Tibial nerve (tissue), 4 donors: Measurements from ENCODE around the gene EGF. TPM values are rescaled to one million over a fixed set of nuclear protein-coding genes. Genes with fewer than 3 reads are reported as not detected.
"Not testable (repeated sequence)": the region's sequence is repeated elsewhere in the genome, so short reads cannot be mapped to it uniquely, and the experiment has no call there.

Source experiments
- DNase-seq, 2 donors: peaks; one replicate each; pipeline ENCODE4 v3.0.0-alpha.2; 2019; ENCODE audit warnings: low spot score in 2 of 2
- H3K27ac ChIP-seq, 4 donors: fragments of 200-600 bp; sonication (generic) in 3 of 4; one replicate each; pipeline ENCODE4 v1.5.1; 2017 to 2019; ENCODE audit warnings: mild to moderate bottlenecking in 1 of 4
- H3K27me3 ChIP-seq, 2 donors: fragments of 200-600 bp; sonication (generic) in 1 of 2; one replicate each; pipeline versions ENCODE4 v1.5.1 to v1.6.0; 2017 to 2019
- H3K36me3 ChIP-seq, 3 donors: fragments of 200-600 bp; sonication (generic); one replicate each; pipeline ENCODE4 v1.5.1; 2018 to 2019
- H3K4me1 ChIP-seq, 4 donors: fragments of 200-600 bp; sonication (generic) in 3 of 4; one replicate each; pipeline ENCODE4 v1.5.1; 2017 to 2019
- H3K4me3 ChIP-seq, 4 donors: fragments of 200-600 bp; sonication (generic) in 3 of 4; one replicate each; pipeline ENCODE4 v1.5.1; 2017 to 2019; ENCODE audit warnings: mild to moderate bottlenecking in 1 of 4, moderate library complexity in 1 of 4
- H3K9me3 ChIP-seq, 4 donors: fragments of 200-600 bp; sonication (generic) in 3 of 4; one replicate each; pipeline ENCODE4 v1.5.1; 2017 to 2019
- EP300 ChIP-seq, 2 donors: sonication (generic); formaldehyde crosslinking; IDR thresholded peaks; one replicate each; pipeline ENCODE4 v1.6.1; 2017; ENCODE audit warnings: antibody characterized with exemption in 2 of 2, mild to moderate bottlenecking in 1 of 2
- POLR2A ChIP-seq, 2 donors: fragments of 450-650 bp; IDR thresholded peaks; one replicate each; pipeline ENCODE4 v1.6.1; 2017; ENCODE audit warnings: antibody characterized with exemption in 2 of 2, mild to moderate bottlenecking in 2 of 2, moderate library complexity in 2 of 2
- WGBS, 2 donors: methylation state at CpG; one replicate each; pipeline ENCODE4 v1.1.5; 2018; 5-methylcytosine and 5-hydroxymethylcytosine counted together
- total RNA-seq, 4 donors: library from RNA; depleted of rRNA; stranded (reverse); fragments of >200 nt; gene quantifications; one replicate each; pipeline ENCODE4 v1.1.0, GENCODE V29; 2016
- TF ChIP-seq, protein P1 (sequence below), 5 experiments: fragments of 200-600 bp in 3 of 5; fragments of 450-650 bp in 2 of 5; sonication (generic) in 3 of 5; IDR thresholded peaks; one replicate each; pipeline ENCODE4 v1.5.1; 2016 to 2019; ENCODE audit warnings: antibody characterized with exemption in 5 of 5, mild to moderate bottlenecking in 3 of 5, moderate library complexity in 2 of 5

Gene EGF
- total RNA-seq, 4 donors from 2014 or later: 0.42 to 1.6 TPM; not detected in 2

DNA sequence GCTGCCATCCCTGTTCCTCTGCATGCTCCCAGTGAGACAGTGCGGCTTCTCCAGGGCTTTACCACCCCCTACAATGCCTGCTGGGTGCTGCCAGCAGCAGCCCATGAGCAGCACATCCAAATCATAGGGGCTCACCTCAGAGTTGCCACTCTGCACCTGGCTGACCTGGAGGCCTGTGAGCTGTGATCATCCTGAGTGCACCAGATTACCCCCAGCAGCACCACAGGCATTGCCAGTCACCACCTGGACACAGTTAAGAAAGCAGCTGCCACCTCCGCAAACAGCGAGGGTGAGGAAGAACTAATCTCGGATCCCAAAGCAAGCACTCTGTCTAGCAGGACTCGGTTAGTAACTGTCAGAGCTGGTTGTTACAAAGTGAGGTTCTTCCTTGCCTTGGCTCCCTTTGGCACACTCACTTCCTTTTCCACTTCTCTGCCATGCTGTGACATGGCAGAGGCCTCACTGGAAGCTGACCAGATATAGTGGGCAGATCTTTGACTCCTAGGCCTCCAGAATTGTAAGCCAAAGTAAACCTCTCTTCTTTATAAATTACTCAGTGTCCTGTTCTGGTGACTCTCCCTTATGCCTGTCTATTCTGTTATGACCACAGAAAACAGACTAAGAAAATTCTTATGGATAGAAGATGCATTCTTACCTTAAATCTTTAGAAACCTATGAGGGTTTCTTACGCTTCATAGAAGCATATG, 39.6 kb upstream of the EGF start:
- Histone ChIP-seq H3K36me3 (peaks cover 0 to 26% (median 0%) of the 10 kb centered on the region in 3 donors), H3K4me3 (no peak overlapping the region), H3K27ac (no peak overlapping the region), H3K4me1 (no peaks in the 10 kb centered on the region), H3K9me3 (peaks cover 0 to 16% (median 0%) of the 10 kb centered on the region in 4 donors), H3K27me3 (no peaks in the 10 kb centered on the region)
- WGBS, 2 donors: 95 to 97% methylated on average over 6 of the region's 6 CpGs
- TF ChIP-seq POLR2A (IDR thresholded peaks at IDR 0.05) (no peak), EP300 (IDR thresholded peaks at IDR 0.05) (no peak)
- TF ChIP-seq, protein P1, sequence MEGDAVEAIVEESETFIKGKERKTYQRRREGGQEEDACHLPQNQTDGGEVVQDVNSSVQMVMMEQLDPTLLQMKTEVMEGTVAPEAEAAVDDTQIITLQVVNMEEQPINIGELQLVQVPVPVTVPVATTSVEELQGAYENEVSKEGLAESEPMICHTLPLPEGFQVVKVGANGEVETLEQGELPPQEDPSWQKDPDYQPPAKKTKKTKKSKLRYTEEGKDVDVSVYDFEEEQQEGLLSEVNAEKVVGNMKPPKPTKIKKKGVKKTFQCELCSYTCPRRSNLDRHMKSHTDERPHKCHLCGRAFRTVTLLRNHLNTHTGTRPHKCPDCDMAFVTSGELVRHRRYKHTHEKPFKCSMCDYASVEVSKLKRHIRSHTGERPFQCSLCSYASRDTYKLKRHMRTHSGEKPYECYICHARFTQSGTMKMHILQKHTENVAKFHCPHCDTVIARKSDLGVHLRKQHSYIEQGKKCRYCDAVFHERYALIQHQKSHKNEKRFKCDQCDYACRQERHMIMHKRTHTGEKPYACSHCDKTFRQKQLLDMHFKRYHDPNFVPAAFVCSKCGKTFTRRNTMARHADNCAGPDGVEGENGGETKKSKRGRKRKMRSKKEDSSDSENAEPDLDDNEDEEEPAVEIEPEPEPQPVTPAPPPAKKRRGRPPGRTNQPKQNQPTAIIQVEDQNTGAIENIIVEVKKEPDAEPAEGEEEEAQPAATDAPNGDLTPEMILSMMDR (IDR thresholded peaks at IDR 0.05): no peak
- no peak for DNase-seq

- Histone ChIP-seq H3K4me3 (no peak overlapping the region), H3K4me1 (no peaks in the 10 kb centered on the region), H3K36me3 (peaks cover 0 to 26% (median 0%) of the 10 kb centered on the region in 3 donors), H3K27ac (no peak overlapping the region), H3K9me3 (peaks cover 0 to 16% (median 0%) of the 10 kb centered on the region in 4 donors), H3K27me3 (no peaks in the 10 kb centered on the region)
- no peak for DNase-seq
- 73% methylated on average over 11 of the region's 11 CpGs for whole genome bisulfite sequencing, 2 donors
- TF ChIP-seq EP300 (IDR thresholded peaks at IDR 0.05) (no peak), POLR2A (IDR thresholded peaks at IDR 0.05) (no peak)
Measured at GRCh38 chr4:109873791-109874514, 38.7 kb upstream of the EGF start.

DNA sequence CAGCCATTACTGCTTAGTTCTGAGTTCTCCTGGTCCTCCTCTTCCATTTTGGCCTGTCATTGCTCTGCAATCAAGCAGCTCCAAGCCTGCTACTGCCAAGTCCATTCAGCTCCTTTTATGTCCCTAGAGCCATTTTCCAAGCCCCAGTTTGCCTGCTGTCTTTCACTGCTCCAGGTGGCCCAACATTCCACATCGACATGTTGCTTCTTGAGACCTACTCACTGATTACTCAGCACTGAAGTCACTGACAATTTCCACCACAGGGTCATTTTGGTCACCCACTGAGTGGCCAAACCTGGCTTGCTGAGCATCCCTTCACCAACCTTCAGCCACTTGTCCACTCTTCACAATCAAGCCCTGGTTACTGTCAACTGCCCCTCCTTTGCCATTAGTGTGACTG, 37.6 kb upstream of the EGF start:
- no peak for DNase-seq
- H3K27ac ChIP-seq: no peak overlapping the region
- H3K36me3 ChIP-seq: peaks cover 0 to 16% (median 0%) of the 10 kb centered on the region in 3 donors
- H3K9me3 ChIP-seq: peaks cover 0 to 16% (median 0%) of the 10 kb centered on the region in 4 donors
- no peaks in the 10 kb centered on the region for H3K27me3 ChIP-seq
- H3K4me3 ChIP-seq: no peak overlapping the region
- WGBS, 2 donors: 81 to 100% methylated on average over 1 of the region's 1 CpG
- no peak for TF ChIP-seq EP300 (IDR thresholded peaks at IDR 0.05)
- TF ChIP-seq, protein P1 (IDR thresholded peaks at IDR 0.05): no peak
- H3K4me1 ChIP-seq: no peaks in the 10 kb centered on the region

- WGBS, 2 donors: 60 to 100% methylated on average over 1 to 2 of the region's 2 CpGs
- not testable (repeated sequence) for H3K27ac ChIP-seq, H3K4me1 ChIP-seq, H3K27me3 ChIP-seq, H3K4me3 ChIP-seq, DNase-seq
- H3K36me3 ChIP-seq: peaks cover 0 to 11% (median 0%) of the 10 kb centered on the region in 3 donors
- H3K9me3 ChIP-seq: peaks cover 0 to 16% (median 0%) of the 10 kb centered on the region in 4 donors
Measured at GRCh38 chr4:109875553-109875952, 37.1 kb upstream of the EGF start.

GRCh38 chr4:109876634-109877265, 35.9 kb upstream of the EGF start:
- WGBS, 2 donors: 87 to 91% methylated on average over 2 of the region's 2 CpGs
- peaks cover 0 to 16% (median 0%) of the 10 kb centered on the region in 4 donors for H3K9me3 ChIP-seq
- H3K36me3 ChIP-seq: peaks cover 0 to 10% (median 0%) of the 10 kb centered on the region in 3 donors
- no peaks in the 10 kb centered on the region for H3K27me3 ChIP-seq
- H3K27ac ChIP-seq: no peak overlapping the region
- no peaks in the 10 kb centered on the region for H3K4me1 ChIP-seq
- no peak overlapping the region for H3K4me3 ChIP-seq
- no peak for DNase-seq
- TF ChIP-seq, protein P1 (IDR thresholded peaks at IDR 0.05): no peak
- TF ChIP-seq POLR2A (IDR thresholded peaks at IDR 0.05): no peak
- no peak for TF ChIP-seq EP300 (IDR thresholded peaks at IDR 0.05)

GRCh38 chr4:109877400-109877799, 35.3 kb upstream of the EGF start:
- Histone ChIP-seq H3K27me3 (no peaks in the 10 kb centered on the region), H3K4me1 (no peaks in the 10 kb centered on the region), H3K27ac (no peak overlapping the region), H3K4me3 (no peak overlapping the region), H3K9me3 (peaks cover 0 to 16% (median 0%) of the 10 kb centered on the region in 4 donors), H3K36me3 (peaks cover 0 to 10% (median 0%) of the 10 kb centered on the region in 3 donors)
- DNase-seq: no peak
- TF ChIP-seq, protein P1 (IDR thresholded peaks at IDR 0.05): no peak
- no peak for TF ChIP-seq POLR2A (IDR thresholded peaks at IDR 0.05)
- no peak for TF ChIP-seq EP300 (IDR thresholded peaks at IDR 0.05)
- 72 to 77% methylated on average over 3 of the region's 3 CpGs for WGBS, 2 donors
